Kidney (tissue), 14 donors: Measurements from ENCODE around the gene GNL1. TPM values are rescaled to one million over a fixed set of nuclear protein-coding genes. Genes with fewer than 3 reads are reported as not detected.
A peak's percentile ranks its signal among the peaks of the same experiment; 100 is the strongest.

Experiments used
- DNase-seq, 5 donors: peaks; one replicate each; pipeline ENCODE4 v3.0.0-alpha.2; 2013 to 2020
- FAIRE-seq: peaks from 2 replicates; lab custom pipeline; 2012; peaks lifted over from hg19 to GRCh38; lab: Jason Lieb, UNC
- H3K27ac ChIP-seq, 2 donors: one replicate each; pipeline ENCODE4 v1.7.0; 2013; ENCODE audit warnings: low read depth in 2 of 2, low read length in 2 of 2, inconsistent platforms in 1 of 2
- H3K27me3 ChIP-seq: one replicate; pipeline ENCODE4 v1.7.1; 2013; ENCODE audit warnings: low read length, inconsistent platforms; ENCODE audit not compliant: control insufficient read depth, insufficient read depth
- H3K36me3 ChIP-seq, 3 donors: one replicate each; pipeline versions ENCODE4 v1.7.0 to v1.7.1; 2013; ENCODE audit warnings: low read length in 3 of 3, control low read depth in 1 of 3, inconsistent platforms in 1 of 3; ENCODE audit not compliant: insufficient read depth in 3 of 3, control insufficient read depth in 2 of 3
- H3K4me1 ChIP-seq, 3 donors: one replicate each; pipeline versions ENCODE4 v1.7.0 to v1.7.1; 2013; ENCODE audit warnings: low read length in 3 of 3, inconsistent platforms in 1 of 3, low read depth in 1 of 3; ENCODE audit not compliant: control insufficient read depth in 2 of 3, insufficient read depth in 2 of 3
- H3K4me3 ChIP-seq, 3 donors: one replicate each; pipeline versions ENCODE4 v1.7.0 to v1.8.1; 2013; ENCODE audit warnings: low read length in 3 of 3, control low read depth in 1 of 3, inconsistent platforms in 1 of 3
- H3K9ac ChIP-seq, 3 donors: one replicate each; pipeline versions ENCODE4 v1.7.0 to v1.7.1; 2013; ENCODE audit warnings: low read length in 3 of 3, control low read depth in 1 of 3, inconsistent platforms in 1 of 3
- H3K9me3 ChIP-seq, 3 donors: one replicate each; pipeline versions ENCODE4 v1.7.0 to v1.7.1; 2013; ENCODE audit warnings: low read length in 3 of 3, control low read depth in 1 of 3, inconsistent platforms in 1 of 3; ENCODE audit not compliant: control insufficient read depth in 2 of 3, insufficient read depth in 1 of 3
- intact Hi-C: fragments of 100-400 bp; cut with DNase I; formaldehyde crosslinking; loops from one replicate; pipeline ENCODE4 v1.11.1; 2022
- polyA plus RNA-seq: library from polyadenylated mRNA; stranded (reverse); fragments of 350-450 nt; fragmentation: Illumina TruSeq; extraction: RNeasy Lipid Tissue Mini Kit (QIAGEN cat#74804); gene quantifications from one replicate; pipeline ENCODE4 v1.2.3, GENCODE V29; 2014; ENCODE audit warnings: low read depth, low replicate concordance; ENCODE audit not compliant: insufficient read depth
- total RNA-seq: library from RNA; stranded (reverse); fragmentation: NEBNext Ultra II Directional; extraction: Animal tissue kit (Norgen Biotek cat#: 25700); gene quantifications from one replicate; pipeline ENCODE4 v1.2.1, GENCODE V29; 2021
- TF ChIP-seq, protein P1 (sequence below): IDR thresholded peaks from 3 replicates; pipeline ENCODE4 v1.5.1; 2012; ENCODE audit warnings: mild to moderate bottlenecking, moderate library complexity, borderline replicate concordance; ENCODE audit not compliant: insufficient read depth; ENCODE audit errors: extremely low read depth
- donor health status: control.
- donor health status: control.
- donor health status: control.
- donor health status: control.
- donor health status: control.
- donor health status: DM: yes; HTN: yes; CAD: no.
- donor health status: Normal renal cell carcinoma (clear cell type).

The GNL1 gene
- total and polyA plus RNA-seq, 2 donors from 2014 or later = 64.9 to 70.4 TPM

DNA sequence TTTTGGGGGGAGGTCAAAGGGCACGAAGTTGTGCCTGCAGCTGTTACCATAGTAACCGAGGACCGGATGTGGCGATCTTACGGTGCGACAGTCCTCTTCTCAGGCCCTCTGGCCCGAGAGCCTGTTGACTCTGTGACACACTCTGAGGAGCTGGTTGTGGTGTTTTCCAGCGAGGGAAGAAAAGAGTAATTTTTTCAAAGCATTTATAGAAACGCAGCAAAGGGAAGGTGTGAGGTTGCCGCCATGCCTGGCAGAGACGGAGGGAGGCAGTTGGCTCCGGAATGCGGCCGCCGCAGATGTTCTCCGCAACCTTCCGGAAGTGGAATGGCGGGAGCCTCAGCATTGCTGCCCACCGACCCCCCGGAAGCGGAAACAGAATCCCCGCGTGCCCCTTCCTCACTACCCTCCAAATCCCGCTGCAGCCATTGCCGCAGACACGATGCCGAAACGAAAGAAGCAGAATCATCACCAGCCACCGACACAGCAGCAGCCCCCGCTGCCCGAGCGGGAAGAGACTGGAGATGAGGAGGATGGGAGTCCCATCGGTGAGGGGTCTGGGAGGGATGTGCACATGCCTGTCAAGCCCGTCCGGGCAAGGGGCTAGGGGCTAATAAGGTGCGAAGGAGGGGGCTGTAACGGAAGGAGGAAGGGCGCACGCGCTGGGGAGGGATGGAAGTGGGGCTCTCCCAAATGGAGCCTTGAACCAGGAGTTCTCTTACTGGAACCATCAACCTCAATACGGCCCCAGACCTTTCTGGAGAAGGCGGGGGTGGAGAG is 805 bp upstream of the GNL1 start, which contains the start of gene PRR3:
TSS of gene PRR3 (plus strand) at position 390 of the 777 bp plus-strand sequence. CDS start at position 440, 50 bp downstream.
- no peaks in the 10 kb centered on the region for H3K27me3 ChIP-seq
- H3K9me3 ChIP-seq = no peaks in the 10 kb centered on the region
- no peak for FAIRE-seq
- peaks cover 8 to 22% (median 13%) of the 10 kb centered on the region in 3 donors for H3K36me3 ChIP-seq
- H3K9ac ChIP-seq = peak within 1 kb of the TSS; percentile 89 to 94 (median 93)
- peak within 1 kb of the TSS; percentile 82 to 96 (median 86) for H3K4me3 ChIP-seq
- peak; percentile 94 to 97 (median 95) for DNase-seq
- TF ChIP-seq, protein P1, sequence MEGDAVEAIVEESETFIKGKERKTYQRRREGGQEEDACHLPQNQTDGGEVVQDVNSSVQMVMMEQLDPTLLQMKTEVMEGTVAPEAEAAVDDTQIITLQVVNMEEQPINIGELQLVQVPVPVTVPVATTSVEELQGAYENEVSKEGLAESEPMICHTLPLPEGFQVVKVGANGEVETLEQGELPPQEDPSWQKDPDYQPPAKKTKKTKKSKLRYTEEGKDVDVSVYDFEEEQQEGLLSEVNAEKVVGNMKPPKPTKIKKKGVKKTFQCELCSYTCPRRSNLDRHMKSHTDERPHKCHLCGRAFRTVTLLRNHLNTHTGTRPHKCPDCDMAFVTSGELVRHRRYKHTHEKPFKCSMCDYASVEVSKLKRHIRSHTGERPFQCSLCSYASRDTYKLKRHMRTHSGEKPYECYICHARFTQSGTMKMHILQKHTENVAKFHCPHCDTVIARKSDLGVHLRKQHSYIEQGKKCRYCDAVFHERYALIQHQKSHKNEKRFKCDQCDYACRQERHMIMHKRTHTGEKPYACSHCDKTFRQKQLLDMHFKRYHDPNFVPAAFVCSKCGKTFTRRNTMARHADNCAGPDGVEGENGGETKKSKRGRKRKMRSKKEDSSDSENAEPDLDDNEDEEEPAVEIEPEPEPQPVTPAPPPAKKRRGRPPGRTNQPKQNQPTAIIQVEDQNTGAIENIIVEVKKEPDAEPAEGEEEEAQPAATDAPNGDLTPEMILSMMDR = no peak
- intact Hi-C loops = no loop called here
- H3K27ac ChIP-seq = peak within 1 kb of the TSS; percentile 95 to 99
- peaks cover 0 to 9% (median 7%) of the 10 kb centered on the region in 3 donors for H3K4me1 ChIP-seq

DNA sequence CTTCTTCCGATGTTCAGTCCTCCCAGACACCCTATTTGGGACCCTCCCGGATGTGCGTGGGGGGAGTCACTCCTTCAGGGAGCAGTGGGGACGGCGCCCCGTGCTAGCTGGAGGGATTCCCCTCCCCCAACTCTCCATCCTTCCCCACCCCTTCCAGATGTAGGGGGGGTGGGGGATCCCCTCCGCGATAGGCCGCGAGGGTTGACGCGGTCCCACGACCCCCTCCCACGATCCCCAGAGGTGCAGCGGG is 548 bp downstream of the GNL1 start:
- Histone ChIP-seq H3K36me3 (peaks cover 8 to 32% (median 19%) of the 10 kb centered on the region in 3 donors), H3K27ac (peak overlapping the region; percentile 95 to 99), H3K4me3 (peak overlapping the region; percentile 82 to 96 (median 86)), H3K9me3 (no peaks in the 10 kb centered on the region), H3K27me3 (no peaks in the 10 kb centered on the region), H3K4me1 (peaks cover 0 to 9% (median 7%) of the 10 kb centered on the region in 3 donors), H3K9ac (peak overlapping the region; percentile 75 to 94 (median 89))
- intact Hi-C loops = no loop called here
- DNase-seq (peak in 2 of 5 donors; percentile 75 to 92), FAIRE-seq (no peak)
- TF ChIP-seq, protein P1 = no peak

DNA sequence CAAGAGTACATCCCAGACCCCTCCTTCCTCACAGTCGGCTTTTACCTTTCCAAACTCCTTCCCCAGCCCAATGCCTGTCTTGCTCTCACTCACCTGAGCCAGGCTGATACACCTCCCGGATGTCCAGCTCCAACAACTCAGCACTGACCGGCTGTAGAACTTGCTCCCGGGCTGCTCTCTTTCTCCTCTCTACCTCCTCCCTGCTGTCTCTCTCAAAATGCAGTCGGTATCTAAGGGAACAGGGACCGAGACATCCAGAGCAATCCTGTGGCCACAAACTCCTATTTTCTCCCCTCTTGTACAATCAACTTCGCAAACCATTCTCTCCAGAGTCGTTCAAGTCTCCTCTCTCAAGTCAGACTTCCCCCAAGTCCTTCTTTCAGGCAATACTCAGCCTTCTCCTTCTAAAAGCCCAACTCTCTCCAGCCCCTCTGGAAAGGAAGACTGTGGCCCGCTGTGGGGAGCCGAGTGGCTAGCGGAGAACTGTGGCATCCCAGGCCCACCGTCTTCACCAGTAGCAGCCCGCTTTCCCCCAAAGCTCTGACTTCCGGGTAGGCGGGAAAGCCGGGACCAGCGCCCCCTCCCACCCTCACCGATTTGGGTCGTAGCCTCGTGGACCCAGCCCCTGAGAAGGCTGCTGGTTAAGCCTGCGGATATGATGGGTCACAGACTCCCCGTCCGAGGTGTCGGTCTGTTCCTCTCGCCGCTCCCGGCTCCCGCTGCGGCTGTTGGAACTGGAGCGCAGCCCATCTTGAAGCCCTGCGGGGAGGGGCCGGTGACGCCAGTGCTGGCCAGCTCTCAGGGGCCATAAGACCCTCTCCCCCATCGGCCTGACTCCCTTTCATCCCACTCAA is 1.1 kb downstream of the GNL1 start:
- no peaks in the 10 kb centered on the region for H3K9me3 ChIP-seq
- TF ChIP-seq, protein P1 = no peak
- FAIRE-seq (no peak), DNase-seq (peak in 3 of 5 donors; percentile 63 to 88 (median 84))
- H3K4me1 ChIP-seq = peaks cover 0 to 9% (median 7%) of the 10 kb centered on the region in 3 donors
- peak overlapping the region; percentile 82 to 96 (median 86) for H3K4me3 ChIP-seq
- peak overlapping the region; percentile 95 to 99 for H3K27ac ChIP-seq
- H3K9ac ChIP-seq = peak overlapping the region; percentile 75 to 94 (median 89)
- intact Hi-C loops = no loop called here
- H3K27me3 ChIP-seq = no peaks in the 10 kb centered on the region
- peaks cover 8 to 34% (median 19%) of the 10 kb centered on the region in 3 donors for H3K36me3 ChIP-seq
